ENCODE measurements around the gene DACT1. TPM values are rescaled to one million over a fixed set of nuclear protein-coding genes. Genes with fewer than 3 reads are reported as not detected.

DACT1 gene
- total and polyA plus RNA-seq, 2 of the 13 experiments (the other 11 are each of a cell fraction or from before 2014, with no cell fraction given): 0.01 TPM; not detected in 1

DNA sequence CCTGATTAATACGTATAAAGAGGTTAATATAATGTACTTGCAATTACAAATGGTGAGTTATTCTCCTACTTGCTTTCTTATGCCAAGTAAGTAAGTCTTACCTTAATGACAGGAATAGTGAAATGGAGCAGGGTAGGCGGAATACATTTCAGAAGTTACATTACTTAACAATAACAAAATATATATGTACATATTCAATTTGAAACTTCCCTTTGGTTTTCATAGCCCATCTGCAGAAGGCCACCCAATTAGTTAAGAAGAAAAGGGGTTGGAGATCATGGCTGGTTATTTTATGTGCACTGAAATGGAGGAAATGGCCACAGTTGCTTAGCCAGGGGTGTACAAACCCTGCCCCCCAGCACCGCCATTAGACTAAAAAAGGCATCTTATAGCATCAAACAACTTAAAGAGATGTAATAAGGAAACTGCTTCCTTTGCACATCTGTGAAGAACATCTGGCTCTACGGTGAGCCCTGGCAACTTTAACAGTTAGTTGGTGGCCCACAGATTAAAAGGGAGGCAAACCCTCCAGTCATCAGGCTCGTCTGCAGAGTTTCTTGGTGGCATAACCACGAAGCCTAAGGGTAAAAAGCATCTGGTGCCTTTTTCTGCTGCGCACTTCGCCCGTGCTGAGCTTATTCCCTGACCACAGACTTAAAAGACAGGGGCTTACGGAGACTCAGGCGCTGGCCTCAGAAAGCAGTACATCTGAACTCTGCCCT, 38.8 kb upstream of the DACT1 start (continued):
- TF ChIP-seq, protein P1, sequence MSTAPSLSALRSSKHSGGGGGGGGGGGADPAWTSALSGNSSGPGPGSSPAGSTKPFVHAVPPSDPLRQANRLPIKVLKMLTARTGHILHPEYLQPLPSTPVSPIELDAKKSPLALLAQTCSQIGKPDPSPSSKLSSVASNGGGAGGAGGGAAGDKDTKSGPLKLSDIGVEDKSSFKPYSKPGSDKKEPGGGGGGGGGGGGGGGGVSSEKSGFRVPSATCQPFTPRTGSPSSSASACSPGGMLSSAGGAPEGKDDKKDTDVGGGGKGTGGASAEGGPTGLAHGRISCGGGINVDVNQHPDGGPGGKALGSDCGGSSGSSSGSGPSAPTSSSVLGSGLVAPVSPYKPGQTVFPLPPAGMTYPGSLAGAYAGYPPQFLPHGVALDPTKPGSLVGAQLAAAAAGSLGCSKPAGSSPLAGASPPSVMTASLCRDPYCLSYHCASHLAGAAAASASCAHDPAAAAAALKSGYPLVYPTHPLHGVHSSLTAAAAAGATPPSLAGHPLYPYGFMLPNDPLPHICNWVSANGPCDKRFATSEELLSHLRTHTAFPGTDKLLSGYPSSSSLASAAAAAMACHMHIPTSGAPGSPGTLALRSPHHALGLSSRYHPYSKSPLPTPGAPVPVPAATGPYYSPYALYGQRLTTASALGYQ (CRISPR knock-in tag; IDR thresholded peaks at IDR 0.05): no peak
- TF ChIP-seq ELF3 (CRISPR knock-in tag; IDR thresholded peaks at IDR 0.05) (no peak), CENPT (CRISPR knock-in tag; IDR thresholded peaks at IDR 0.05; ENCODE audit: low read depth) (no peak)

DNA sequence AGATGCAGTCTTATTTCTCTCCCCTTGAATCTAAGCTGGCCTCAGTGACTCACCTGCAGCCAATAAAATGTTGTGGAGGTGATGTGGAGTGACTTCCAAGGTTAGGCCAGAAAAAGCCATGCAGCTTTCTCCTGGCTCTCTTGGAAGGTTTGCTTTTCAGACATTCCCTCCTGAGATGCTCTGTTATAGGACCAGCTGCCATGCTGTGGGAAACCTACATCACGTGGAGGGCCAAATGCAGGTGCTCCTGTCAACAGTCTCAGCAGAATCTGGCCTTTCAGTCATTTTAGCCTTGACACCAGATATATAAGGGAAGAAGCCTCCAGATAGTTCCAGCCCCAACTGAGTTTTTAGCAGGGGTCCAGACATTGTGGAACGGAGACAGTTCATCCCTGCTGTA, 38.1 kb upstream of the DACT1 start:
- no peak overlapping the region for H2AFZ ChIP-seq (ENCODE audit: low read length)
- FAIRE-seq (no peak), DNase-seq (ENCODE audit: low spot score) (no peak), ATAC-seq (no peak)
- no peaks in the 10 kb centered on the region for H3K4me1 ChIP-seq (ENCODE audit: insufficient read depth, low read length)
- H3K27ac ChIP-seq (ENCODE audit: extremely low read length, insufficient read depth, low read length): no peak overlapping the region
- ChIA-PET POLR2A (no interaction called here), CTCF (ENCODE audit: low intra/inter-chr PET ratio, low total read pairs) (no interaction called here)
- H3K79me2 ChIP-seq (ENCODE audit: insufficient read depth, low read length): no peaks in the 10 kb centered on the region
- intact Hi-C loops (cut with micrococcal nuclease; ENCODE audit: unreplicated experiment) (no loop called here), in situ Hi-C loops (cut with HindIII; ENCODE audit: extremely low pct_ligation_motif_present, low pct_unique_long_range_greater_than_20kb) (no loop called here)
- no peaks in the 10 kb centered on the region for H4K20me1 ChIP-seq (ENCODE audit: insufficient read depth, low read length)
- no TSS peak for BruUV-seq (replicated peaks)
- no peaks in the 10 kb centered on the region for H3K36me3 ChIP-seq (replicated peaks in 1 of 2; ENCODE audit: control insufficient read depth in 1 of 2, insufficient read depth in 2 of 2, low read length in 2 of 2)
- H3K4me2 ChIP-seq (ENCODE audit: low read depth, low read length): no peak overlapping the region
- H3K4me3 ChIP-seq (replicated peaks in 1 of 3; ENCODE audit: insufficient read depth in 1 of 3, low read depth in 2 of 3, low read length in 3 of 3): no peak overlapping the region
- H3K9me3 ChIP-seq (ENCODE audit: low read length): no peaks in the 10 kb centered on the region
- 6% methylated on average over 2 of the region's 2 CpGs for WGBS (ENCODE audit: low lambda C conversion rate)
- TF ChIP-seq MAF1 (CRISPR knock-in tag; IDR thresholded peaks at IDR 0.05; ENCODE audit: borderline replicate concordance) (no peak), MAFF (IDR thresholded peaks at IDR 0.05; ENCODE audit: low read depth, low read length) (no peak), ZNF350 (CRISPR knock-in tag; IDR thresholded peaks at IDR 0.05; ENCODE audit: borderline replicate concordance, low read depth) (no peak), ZNF251 (CRISPR knock-in tag; IDR thresholded peaks at IDR 0.05) (no peak), RBM39 (IDR thresholded peaks at IDR 0.05; ENCODE audit: low read depth, low read length, poor library complexity, severe bottlenecking) (no peak), SIN3A (IDR thresholded peaks at IDR 0.05; ENCODE audit: borderline replicate concordance, low read depth, low read length) (no peak), ZNF33A (CRISPR knock-in tag; IDR thresholded peaks at IDR 0.05; ENCODE audit: borderline replicate concordance) (no peak)
- TF ChIP-seq, protein P2, sequence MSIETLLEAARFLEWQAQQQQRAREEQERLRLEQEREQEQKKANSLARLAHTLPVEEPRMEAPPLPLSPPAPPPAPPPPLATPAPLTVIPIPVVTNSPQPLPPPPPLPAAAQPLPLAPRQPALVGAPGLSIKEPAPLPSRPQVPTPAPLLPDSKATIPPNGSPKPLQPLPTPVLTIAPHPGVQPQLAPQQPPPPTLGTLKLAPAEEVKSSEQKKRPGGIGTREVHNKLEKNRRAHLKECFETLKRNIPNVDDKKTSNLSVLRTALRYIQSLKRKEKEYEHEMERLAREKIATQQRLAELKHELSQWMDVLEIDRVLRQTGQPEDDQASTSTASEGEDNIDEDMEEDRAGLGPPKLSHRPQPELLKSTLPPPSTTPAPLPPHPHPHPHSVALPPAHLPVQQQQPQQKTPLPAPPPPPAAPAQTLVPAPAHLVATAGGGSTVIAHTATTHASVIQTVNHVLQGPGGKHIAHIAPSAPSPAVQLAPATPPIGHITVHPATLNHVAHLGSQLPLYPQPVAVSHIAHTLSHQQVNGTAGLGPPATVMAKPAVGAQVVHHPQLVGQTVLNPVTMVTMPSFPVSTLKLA (IDR thresholded peaks at IDR 0.05): peak; percentile 52; the same call in 1 of the 2 replicates
- H3K9ac ChIP-seq (ENCODE audit: insufficient read depth, low read depth, low read length): no peak overlapping the region
- H3K27me3 ChIP-seq (ENCODE audit: control insufficient read depth in 1 of 2, insufficient read depth in 2 of 2, low read length in 2 of 2): no peaks in the 10 kb centered on the region

All from HepG2 (cell line).